HEK293 (cell line): ENCODE data around the gene DHRS13.

ENCODE experiments used
- ATF2 ChIP-seq: fragments of 450-650 bp; formaldehyde crosslinking; IDR thresholded peaks from 2 replicates; pipeline ENCODE4 v1.5.1; 2016; ENCODE audit warnings: missing biosample characterization, missing genetic modification characterization, low read depth
- CTCF ChIP-seq: fragments of 450-650 bp; formaldehyde crosslinking; IDR thresholded peaks from 2 replicates; pipeline ENCODE4 v1.5.1; 2016; ENCODE audit warnings: missing biosample characterization, missing genetic modification characterization
- ELK4 ChIP-seq: IDR thresholded peaks from 2 replicates; pipeline ENCODE4 v1.6.1; 2011; ENCODE audit warnings: mild to moderate bottlenecking, low read depth, low read length, borderline replicate concordance
- GLIS1 ChIP-seq: fragments of 450-650 bp; formaldehyde crosslinking; IDR thresholded peaks from 2 replicates; pipeline ENCODE4 v1.5.1; 2016; ENCODE audit warnings: missing biosample characterization, missing genetic modification characterization
- GLIS2 ChIP-seq: fragments of 450-650 bp; formaldehyde crosslinking; IDR thresholded peaks from 2 replicates; pipeline ENCODE4 v1.5.1; 2016; ENCODE audit warnings: missing biosample characterization, missing genetic modification characterization
- HOXA7 ChIP-seq: sonication (generic); formaldehyde crosslinking; IDR thresholded peaks from 2 replicates; pipeline ENCODE4 v1.8.1; 2022; ENCODE audit warnings: missing genetic modification reagents, borderline replicate concordance
- KLF1 ChIP-seq: fragments of 450-650 bp; formaldehyde crosslinking; IDR thresholded peaks from 2 replicates; pipeline ENCODE4 v1.5.1; 2016; ENCODE audit warnings: missing biosample characterization, missing genetic modification characterization
- PRDM2 ChIP-seq: fragments of 450-650 bp; formaldehyde crosslinking; IDR thresholded peaks from 2 replicates; pipeline ENCODE4 v1.5.1; 2016; ENCODE audit warnings: missing biosample characterization, missing genetic modification characterization, borderline replicate concordance
- WT1 ChIP-seq: fragments of 450-650 bp; formaldehyde crosslinking; IDR thresholded peaks from 2 replicates; pipeline ENCODE4 v1.5.1; 2016; ENCODE audit warnings: missing biosample characterization, missing genetic modification characterization
- YY1 ChIP-seq: fragments of 450-650 bp; formaldehyde crosslinking; IDR thresholded peaks from 2 replicates; pipeline ENCODE4 v1.5.1; 2018; ENCODE audit warnings: missing biosample characterization, missing genetic modification characterization
- ZBTB11 ChIP-seq: fragments of 450-650 bp; formaldehyde crosslinking; conservative IDR thresholded peaks from 2 replicates; pipeline ENCODE4 v1.5.1; 2016; ENCODE audit warnings: low read depth, missing biosample characterization, missing genetic modification characterization
- ZBTB7A ChIP-seq: fragments of 450-650 bp; formaldehyde crosslinking; IDR thresholded peaks from 2 replicates; pipeline ENCODE4 v1.5.1; 2016; ENCODE audit warnings: low read depth, missing biosample characterization, missing genetic modification characterization
- ZNF132 ChIP-seq: fragments of 450-650 bp; formaldehyde crosslinking; IDR thresholded peaks from 2 replicates; pipeline ENCODE4 v1.5.1; 2017; ENCODE audit warnings: missing biosample characterization, missing genetic modification characterization, borderline replicate concordance
- ZNF138 ChIP-seq: fragments of 450-650 bp; formaldehyde crosslinking; IDR thresholded peaks from 2 replicates; pipeline ENCODE4 v1.5.1; 2016; ENCODE audit warnings: missing biosample characterization, missing genetic modification characterization, borderline replicate concordance
- ZNF221 ChIP-seq: fragments of 450-650 bp; formaldehyde crosslinking; IDR thresholded peaks from 2 replicates; pipeline ENCODE4 v1.5.1; 2017; ENCODE audit warnings: missing biosample characterization, missing genetic modification characterization, borderline replicate concordance
- ZNF280C ChIP-seq: fragments of 450-650 bp; formaldehyde crosslinking; IDR thresholded peaks from 2 replicates; pipeline ENCODE4 v1.5.1; 2016; ENCODE audit warnings: missing biosample characterization, missing genetic modification characterization
- ZNF324 ChIP-seq: fragments of 450-650 bp; formaldehyde crosslinking; IDR thresholded peaks from 2 replicates; pipeline ENCODE4 v1.5.1; 2016; ENCODE audit warnings: missing biosample characterization, missing genetic modification characterization
- ZNF558 ChIP-seq: fragments of 450-650 bp; formaldehyde crosslinking; IDR thresholded peaks from 2 replicates; pipeline ENCODE4 v1.5.1; 2016; ENCODE audit warnings: missing biosample characterization, missing genetic modification characterization
- ZNF639 ChIP-seq: fragments of 450-650 bp; formaldehyde crosslinking; IDR thresholded peaks from 2 replicates; pipeline ENCODE4 v1.5.1; 2016; ENCODE audit warnings: missing biosample characterization, missing genetic modification characterization
- ZNF768 ChIP-seq: fragments of 450-650 bp; formaldehyde crosslinking; IDR thresholded peaks from 2 replicates; pipeline ENCODE4 v1.5.1; 2018; ENCODE audit warnings: missing biosample characterization, mild to moderate bottlenecking, missing genetic modification characterization
- ZNF776 ChIP-seq: fragments of 450-650 bp; formaldehyde crosslinking; IDR thresholded peaks from 2 replicates; pipeline ENCODE4 v1.5.0; 2017; ENCODE audit warnings: missing biosample characterization, missing genetic modification characterization, borderline replicate concordance
- ZNF837 ChIP-seq: fragments of 450-650 bp; formaldehyde crosslinking; IDR thresholded peaks from 2 replicates; pipeline ENCODE4 v1.5.1; 2016; ENCODE audit warnings: missing biosample characterization, missing genetic modification characterization

The DHRS13 gene

GRCh38 chr17:28946239-28946638, 43.4 kb upstream of the DHRS13 start (continued):
- TF ChIP-seq PRDM2 (tag by site-specific recombination) (no peak), ZBTB7A (tag by site-specific recombination) (no peak), YY1 (tag by site-specific recombination) (no peak), ZNF837 (tag by site-specific recombination) (no peak), GLIS2 (tag by site-specific recombination) (no peak), CTCF (tag by site-specific recombination) (no peak), WT1 (no peak), ZNF324 (tag by site-specific recombination) (no peak), ZNF280C (tag by site-specific recombination) (no peak), ZNF221 (no peak), ZNF132 (tag by site-specific recombination) (no peak), ZNF768 (tag by site-specific recombination) (no peak), HOXA7 (CRISPR knock-in tag) (no peak), ZNF138 (tag by site-specific recombination) (no peak), ZNF558 (tag by site-specific recombination) (no peak), ZNF776 (tag by site-specific recombination) (no peak), ATF2 (peak; percentile 84), ELK4 (no peak), KLF1 (tag by site-specific recombination) (no peak), GLIS1 (tag by site-specific recombination) (peak; percentile 92), ZBTB11 (tag by site-specific recombination) (no peak), ZNF639 (tag by site-specific recombination) (no peak)
